Measurements from ENCODE around the gene NEB.
"Not testable (repeated sequence)": the region's sequence is repeated elsewhere in the genome, so short reads cannot be mapped to it uniquely, and the experiment has no call there.

Gene NEB

DNA sequence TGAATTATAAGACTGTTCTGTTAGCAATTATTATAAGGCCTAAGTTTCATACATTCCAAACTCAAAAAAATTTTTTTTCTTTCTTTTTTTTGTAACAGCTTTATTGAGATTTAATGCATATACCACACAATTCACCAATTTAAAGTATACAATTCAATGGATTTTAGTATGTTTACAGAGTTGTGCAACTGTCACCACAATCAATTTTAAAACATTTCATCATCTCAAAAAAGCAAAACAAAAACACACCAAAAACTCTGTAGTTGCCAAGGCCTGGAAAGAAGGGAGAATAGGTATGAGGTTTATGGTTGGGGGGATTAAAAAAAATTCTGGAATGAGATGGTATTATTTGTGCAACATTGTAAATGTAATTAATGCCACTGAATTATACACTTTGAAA, 36.1 kb downstream of the NEB start:
- not testable (repeated sequence) for DNase-seq

DNA sequence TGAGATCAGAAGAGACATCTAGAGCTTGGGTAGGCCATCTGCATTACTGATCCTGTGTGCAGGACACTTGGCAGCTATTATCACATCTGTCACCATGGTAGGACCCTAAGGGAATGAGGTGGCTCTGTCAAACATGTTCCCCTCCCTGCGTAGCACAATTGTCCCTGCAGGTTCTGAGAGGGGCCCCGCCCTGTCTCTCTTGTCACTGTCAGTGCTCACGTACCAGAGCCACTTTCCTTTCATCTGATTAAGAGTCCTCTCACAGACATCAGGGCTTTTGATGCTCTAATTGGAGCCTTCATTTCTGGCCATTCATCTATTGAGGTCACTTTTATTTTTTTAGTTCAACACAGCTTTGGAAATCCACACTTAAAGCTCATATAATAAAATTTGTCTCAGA, 38.5 kb downstream of the NEB start:
- DNase-seq = no peak

DNA sequence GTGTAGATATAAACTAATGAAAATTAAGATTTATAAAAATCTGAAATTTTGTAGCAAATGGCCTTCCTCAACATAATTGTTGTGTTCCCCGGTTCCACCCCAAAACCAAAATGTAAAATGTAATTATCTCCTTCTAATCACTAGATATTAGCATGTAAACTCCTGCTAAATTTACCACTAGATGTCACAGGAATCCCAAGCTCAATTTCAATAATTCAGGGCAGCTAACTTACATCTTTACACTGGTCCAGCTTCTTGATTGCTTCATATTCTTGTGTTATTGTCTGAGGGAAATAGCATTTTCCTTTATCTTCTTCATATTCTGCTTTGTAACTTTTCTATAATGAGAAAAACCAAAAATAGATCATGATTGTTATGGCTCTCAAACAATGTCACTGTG, 42.6 kb downstream of the NEB start:
- DNase-seq = no peak

DNA sequence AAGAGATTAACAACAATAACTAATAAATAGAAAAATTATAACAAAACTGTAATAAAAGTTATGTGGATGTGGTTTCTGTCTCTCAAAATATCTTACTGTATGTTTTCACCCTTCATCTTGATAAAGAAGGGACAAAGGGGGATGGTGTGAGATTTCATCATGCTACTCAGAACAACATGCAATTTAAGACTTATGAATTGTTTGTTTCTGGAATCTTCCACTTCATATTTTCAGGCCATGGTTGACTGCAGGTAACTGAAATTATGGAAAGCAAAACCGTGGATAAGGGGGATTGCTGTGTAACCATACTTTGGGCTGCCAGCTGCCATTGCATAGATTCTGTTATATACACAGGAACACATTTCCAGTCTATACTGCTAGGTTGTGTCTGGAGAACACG, 45.6 kb downstream of the NEB start:
- no peak for DNase-seq

DNA sequence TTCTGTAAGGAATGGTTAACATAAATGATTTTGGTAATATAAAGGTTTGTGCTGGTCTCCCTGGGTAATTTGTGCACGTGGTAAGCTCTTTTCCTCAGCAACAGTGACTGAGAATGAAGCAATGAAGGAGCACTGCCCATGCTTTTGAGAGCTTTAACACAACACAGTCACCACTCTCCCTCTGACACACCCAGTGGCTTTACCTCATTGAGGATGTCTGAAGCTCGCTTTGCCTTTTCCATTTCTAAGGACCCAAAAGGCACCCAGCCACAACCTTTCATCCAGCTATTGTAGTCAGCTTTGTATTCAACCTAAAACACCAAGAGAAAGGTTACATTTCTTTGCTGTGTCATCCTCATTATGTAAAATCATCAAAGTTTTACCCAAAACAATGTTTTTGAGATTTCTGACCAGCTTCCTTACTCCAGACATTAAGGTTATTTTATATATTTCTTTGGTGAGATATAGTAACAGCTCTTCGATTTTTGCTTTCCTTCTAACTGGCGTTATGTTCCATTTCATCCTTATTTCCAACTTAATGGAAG, 51.7 kb downstream of the NEB start:
- DNase-seq = no peak

DNA sequence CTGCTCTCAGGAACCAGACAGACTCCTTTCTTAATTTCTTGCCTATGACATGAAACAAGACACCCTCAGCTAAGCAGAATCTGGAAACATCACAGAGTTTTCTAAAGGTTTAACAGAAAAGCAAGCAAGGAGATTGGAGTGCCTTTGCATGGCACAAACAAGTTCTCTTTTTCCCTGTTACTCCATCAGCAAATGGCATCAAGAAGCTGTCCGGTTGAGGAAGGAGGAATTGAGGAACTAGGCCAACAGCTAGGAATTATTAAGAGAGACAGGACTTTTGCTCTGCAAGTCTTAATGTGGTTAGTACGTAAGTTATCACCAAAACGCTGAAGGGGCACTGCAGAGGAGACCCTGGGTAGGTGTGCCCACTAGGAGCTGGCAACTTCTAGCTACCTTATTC, 53.2 kb downstream of the NEB start:
- DNase-seq = no peak

DNA sequence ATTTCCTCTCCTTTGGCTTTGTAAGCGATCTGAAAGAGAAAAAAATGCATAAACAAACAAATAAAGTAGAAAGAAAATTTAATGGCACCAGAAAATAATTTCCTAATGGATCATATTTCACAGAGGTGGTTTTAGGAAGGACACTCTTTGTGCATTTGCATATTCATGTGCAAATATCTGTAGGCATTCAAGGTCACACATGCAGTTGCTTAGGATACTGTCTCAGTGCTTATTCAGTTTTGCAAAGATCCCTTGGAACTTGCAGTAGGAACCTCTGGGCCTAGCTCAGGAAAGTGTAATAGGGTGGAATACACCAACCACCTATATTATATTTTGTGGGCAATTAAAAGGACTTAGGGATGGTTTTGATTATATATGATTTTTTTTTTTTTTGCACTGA, 54.3 kb downstream of the NEB start:
- DNase-seq = no peak

DNA sequence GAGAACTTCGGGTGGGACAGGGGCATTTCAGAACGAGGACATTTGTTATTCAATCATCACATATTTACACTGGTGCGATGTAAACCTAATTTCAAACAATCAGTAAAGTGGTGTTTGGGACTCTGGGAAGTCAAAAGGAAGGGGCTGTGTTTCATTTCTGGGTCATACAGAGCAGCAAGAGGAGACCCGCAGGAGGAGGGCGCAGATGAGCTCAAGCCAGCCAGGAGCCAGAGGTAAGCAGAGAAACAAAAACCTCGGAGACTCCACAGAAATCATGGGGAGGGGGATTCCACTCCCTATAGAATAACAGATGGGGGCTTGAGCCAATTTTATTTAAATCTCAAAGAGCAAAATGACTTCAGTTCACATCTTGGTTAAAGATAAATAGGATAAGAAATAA, 55.4 kb downstream of the NEB start:
- DNase-seq = no peak

DNA sequence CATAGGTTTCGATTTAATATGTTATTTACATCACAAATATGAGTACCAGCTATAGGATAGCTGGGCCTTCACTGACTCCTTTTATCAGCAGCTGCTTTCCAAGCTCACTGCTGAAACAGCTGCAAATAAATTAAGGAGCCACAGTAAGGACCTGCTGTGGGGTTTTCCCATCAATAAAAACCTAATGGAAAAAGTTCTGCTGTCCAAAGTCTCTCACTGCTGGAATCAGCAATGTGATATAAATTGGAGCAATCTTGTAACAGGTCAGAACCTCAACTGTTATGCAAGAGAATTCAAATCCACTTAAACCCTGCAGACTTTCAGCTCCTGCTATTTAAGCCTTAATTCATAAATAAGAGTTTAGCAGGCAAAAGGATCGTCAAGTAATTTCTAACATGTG, 61.3 kb downstream of the NEB start:
- DNase-seq = no peak

DNA sequence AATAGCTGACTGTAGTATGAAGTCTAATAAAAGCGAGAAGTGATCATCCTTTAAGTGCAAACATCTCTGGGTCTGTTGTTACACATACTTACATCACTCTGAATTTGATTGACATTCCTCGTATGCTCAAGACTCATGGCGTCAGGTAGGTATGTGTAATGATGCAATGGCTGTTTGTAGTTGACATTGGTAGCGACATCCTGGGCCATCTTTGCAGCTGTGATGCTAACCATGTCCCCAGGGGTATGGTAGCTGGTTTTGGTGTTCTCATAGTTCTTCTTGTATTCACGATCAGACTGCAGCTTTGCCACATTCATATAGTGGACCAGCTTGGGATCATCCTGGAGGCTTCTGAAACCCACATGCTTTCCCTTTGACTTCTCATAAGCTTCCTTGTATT, 62.0 kb downstream of the NEB start:
- no peak for DNase-seq

DNA sequence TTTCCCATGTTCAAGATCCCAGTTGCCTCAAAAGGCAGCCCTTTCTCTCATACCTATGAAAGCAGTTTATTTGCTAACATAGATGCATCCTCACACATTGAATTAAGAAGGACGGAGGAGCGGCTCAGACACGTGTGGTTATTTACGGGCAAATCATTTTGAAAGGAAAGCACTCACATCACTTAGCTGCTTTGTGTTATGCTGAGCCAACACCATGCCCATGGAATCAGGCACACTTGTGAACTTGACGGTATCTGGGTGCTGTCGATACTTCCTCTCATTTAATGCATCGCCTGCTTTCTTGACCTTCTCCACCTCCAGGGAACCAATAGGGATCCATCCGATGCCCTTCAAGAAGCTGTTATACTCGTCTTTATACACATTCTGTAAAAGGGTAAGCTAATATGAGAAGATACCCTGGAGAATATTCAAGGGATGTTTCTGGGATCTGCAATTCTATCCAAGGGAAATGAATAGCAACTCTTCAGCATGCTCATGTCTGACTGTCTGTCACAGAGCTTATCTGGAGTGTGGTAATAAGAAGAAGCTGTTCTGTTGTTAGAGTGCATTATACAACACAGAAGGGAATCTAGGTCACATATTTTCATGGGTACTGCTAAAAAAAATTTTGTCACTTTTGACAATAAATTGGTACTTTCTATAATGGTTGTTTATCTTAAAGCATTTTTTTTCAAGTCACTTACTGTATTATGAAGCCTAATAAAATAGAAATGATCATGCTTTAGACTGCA, 63.3 kb downstream of the NEB start:
- no peak for DNase-seq

DNA sequence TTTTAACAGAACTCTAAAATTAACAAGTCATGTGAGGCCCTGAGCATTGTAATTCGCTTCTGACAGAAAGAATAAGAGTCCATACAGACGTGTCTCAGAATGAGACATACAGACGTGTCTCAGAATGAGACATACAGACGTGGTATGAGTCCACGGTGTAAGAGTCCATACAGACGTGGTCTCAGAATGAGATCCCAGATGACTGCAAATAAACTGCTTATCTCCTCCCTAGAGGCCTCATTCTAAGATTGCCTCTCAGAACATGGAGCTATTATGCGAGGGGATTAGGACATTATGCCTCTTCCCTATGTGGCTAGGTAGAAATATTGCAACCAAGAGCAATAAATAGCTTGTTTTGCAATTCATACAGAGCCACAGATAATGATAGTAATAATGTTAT, 63.9 kb downstream of the NEB start:
- no peak for DNase-seq

DNA sequence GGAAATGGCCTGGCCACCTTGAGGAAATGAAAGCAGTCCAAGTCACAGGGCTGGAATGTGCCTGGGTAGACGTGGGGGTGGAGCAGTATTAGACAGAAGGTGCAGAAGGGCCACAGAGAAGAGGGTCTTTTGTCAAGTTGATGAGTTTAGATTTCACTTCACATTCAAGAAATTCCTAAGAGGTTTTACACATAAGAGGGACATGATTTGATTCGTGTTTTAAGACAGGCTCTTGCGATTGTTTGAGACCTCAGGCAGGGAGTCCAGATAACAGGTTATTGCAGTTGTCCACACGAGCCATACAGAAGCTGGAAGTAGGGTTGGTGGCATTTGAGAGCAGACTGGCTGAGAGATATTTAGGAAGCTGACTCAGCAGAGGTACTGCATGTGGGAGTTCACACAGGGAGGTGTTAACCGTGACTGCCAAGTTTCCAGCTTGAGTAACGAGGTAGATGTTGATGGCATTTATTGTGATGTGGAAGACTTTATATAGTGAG, 64.6 kb downstream of the NEB start:
- no peak for DNase-seq

DNA sequence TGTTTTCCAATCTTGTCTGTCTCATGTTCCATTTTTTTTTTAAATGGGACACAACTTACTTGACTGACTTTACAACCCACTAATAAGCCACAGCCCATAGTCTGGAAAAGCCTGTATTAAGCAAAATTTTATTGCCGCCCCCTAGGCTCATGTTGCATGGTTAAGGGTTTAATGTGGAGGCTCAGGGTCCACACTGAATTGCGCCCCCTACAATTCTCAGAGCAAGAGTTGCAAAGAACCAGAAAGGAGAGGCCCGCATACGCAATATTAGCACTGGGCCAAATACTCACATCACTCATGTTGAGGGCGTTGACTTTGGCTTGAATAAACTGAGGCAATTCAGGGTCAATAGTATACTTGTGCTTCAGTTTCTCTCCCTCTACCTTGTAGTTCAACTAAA, 65.5 kb downstream of the NEB start:
- DNase-seq = no peak

DNA sequence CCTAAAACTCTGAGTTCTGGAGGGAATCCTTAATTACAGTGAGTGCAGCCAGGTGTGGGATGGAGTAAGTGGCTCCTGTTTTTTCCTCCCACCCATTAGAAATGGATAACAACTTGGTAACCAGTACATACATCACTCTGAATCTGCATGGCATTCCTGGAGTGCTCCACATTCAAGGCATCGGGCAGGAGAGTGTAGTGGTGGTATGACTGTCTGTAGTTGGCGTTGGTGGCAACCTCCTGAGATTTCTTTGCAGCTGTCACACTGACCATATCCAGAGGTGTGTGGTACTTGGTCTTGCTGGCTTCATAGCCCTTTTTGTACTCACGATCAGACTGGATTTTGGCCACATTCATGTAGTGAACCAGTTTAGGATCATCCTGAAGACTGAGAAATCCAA, 68.3 kb downstream of the NEB start:
- no peak for DNase-seq

DNA sequence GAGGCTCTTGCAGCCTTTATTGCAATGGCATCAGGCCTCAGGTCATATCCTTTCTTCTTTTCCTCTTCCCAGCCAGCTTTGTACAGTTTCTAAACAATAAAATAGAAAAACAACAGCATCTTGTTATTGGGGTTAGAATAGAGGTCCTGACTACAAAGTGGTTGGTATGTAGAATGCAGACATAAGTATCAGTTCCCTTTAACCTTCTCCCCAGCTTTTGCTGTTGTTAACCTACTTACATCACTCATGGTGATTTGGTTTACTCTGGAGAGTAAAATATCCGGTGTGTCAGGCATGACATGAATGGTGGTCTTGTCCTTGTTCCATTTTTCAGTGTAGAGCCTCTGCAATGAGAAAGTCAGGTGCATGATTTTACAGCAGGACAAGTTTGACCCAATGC, 69.8 kb downstream of the NEB start:
- no peak for DNase-seq

DNA sequence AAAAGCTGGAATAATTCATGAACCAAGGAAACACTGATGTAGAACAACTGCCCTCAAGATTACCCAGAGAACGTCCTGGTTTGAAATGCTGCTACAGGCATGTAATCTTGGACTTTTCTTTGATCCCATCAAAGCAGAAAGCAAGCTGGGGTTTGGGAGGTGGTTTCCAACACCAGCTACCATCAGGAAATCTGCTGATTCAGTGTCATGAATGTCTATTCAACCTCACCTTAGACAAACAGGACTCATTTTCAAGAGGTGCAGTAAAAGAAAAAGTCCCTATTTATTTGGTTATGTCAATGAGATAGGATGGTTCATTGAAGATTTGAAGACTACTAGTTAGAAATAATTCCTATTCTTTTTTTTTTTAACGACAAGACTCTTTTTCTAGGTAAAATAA, 72.7 kb downstream of the NEB start:
- no peak for DNase-seq

DNA sequence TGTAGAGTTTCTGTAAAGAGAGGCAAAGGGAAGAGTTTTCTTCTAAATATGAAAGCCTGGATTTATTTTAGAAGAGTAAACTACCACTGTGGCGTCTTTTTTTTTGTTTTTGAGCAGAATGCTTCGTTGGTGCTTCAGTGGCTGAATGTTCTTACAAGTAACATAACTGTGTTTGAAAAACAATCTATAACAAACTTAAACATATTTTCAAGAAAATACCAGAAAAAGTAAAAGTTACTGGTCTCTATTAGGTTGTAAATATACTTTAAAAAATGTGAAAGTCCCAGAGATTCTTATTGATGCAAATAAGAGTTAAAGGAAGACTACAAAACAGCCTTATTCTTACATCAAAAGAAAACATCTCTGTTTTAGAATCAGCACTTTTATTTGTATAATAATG, 76.2 kb downstream of the NEB start:
- no peak for DNase-seq

DNA sequence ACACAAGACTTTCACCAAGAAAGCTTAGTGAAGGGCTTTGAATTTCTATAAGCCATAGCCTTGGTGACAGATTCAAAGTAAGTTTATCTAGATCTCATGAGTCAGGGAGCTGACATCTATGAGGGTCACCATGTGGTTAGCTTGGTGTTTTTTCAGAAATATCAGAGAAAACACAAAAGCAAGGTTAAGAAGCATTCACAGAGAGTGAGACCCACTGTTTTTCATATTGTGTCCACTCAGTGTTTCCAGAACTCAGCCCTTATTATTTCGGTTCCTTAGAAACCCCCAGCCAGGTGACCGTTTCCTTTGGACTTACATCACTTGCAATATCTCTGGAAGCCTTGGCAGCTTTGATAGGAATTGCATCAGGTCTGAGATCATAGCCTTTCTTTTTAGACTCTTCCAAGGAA, 76.6 kb downstream of the NEB start:
- DNase-seq = no peak

DNA sequence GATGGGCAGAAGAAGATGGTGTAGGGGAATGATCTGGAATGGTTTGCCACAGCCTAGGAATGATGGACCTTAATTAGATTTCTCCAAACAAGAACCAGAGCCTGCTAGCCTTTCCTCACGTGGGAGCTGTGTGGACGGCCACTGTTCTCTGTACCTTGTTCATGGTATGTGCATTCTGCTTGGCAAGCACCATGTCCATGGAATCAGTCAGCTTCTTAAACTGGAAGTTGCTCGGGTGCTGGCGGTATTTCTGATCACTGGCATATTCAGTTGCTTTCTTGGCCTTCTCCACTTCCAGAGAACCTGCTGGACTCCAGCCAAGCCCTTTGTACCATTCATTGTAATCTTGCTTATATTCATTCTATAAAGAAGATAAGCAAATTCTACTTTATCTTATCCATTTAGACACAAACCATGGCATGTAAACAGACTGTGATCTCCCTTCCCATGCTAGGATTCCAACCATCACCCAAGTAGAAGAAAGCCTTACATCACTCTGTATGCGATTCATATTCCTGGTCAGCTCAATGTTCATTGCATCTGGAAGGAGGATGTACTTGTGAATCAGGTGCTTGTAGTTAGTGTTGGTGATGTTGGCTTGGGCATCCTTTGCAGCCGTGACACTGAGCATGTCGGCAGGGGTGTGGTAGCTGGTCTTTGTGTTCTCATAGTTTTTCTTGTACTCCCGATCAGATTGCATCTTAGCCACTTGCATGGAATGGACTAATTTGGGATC, 78.4 kb downstream of the NEB start:
- no peak for DNase-seq

DNA sequence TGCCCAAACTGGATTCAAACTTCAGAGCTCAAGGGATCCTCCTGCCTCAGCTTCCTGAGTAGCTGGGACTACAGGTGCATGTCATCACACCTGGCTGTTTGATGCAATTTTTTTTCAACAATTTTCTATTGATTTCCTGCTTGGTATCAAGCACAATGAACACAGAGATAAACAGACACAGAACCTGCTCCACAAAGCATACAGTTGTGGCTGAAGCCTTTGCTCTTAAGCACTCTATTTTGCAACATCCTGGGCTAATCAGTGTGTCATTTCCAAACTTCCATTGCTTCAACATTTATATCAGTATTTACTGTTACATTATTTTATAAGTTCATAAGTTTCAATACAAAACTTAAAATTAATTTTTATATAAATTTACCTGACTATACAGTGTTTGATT, 79.4 kb downstream of the NEB start:
- no peak for DNase-seq

DNA sequence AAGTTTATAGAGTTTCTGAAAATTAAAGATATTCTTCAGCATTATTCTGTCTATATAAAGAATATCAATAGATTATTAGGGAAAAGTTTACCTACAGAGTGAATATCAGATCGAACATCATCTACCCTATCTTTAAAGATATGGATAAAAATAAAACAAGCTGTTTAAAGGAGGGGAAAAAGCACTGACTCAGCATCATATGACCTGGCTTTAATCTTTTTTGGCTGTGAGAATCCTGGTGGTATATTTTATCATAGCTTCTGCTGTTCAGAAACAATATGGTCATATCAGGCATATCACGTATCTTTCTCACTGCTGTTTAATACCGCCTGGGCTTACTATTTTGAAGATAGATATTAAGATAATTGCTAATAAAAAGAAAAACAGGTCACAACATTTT, 80.2 kb downstream of the NEB start:
- no peak for DNase-seq

DNA sequence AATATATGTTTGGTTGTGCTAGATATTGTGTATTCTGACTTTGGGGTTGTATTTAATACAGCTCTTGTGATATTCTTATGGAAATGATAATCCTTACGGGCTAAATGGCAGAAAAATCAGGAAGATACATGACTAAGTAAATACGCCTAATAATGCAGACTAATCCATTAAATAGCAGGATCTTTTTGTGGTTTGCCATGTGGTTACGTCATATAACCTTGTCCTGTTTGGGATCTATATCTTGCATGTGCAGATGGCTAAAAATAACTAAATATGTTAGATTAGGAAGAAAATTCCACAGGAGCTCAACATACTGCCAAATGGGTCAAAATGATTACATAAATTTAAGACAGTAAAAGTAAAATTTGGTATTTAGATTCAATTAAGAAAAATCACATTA, 83.0 kb downstream of the NEB start:
- no peak for DNase-seq

DNA sequence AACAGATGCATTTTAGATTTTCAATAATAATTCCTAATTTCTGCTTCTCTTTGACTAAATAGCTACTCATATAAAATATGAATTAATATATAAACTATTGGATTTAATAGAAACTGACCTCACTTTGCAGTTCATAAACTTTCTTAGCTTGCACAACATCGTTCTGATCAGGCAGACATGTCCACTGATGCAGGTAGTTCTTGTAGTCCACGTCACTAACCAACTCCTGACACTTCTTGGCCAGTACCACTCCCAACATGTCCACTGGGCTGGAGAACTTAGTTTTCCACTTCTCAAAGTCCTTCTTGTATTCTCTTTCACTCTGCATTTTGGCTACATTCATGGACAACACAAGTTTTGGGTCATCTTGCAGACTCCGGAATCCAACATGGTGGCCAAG, 83.8 kb downstream of the NEB start:
- no peak for DNase-seq

DNA sequence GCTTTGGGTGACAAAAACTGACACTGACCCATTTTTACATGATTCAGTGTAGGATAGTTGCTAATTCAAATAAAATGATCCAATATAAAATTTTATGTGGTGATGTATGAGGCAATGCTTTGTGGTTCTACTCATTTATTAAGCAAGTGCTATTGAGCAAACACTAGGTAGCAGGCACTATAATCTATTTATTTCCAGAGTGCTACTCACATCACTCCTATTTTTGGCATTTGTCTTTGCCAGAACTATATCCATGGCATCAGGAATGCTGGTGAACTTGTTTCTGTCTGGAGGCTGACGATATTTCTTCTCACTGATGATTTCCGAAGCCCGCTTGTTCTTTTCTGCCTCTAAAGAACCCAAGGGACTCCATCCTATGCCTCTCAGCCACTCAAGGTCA, 84.3 kb downstream of the NEB start:
- DNase-seq = no peak
